SH-SY5Y (cell line): ENCODE results near the gene LRFN3.

Experiments
- GATA2 ChIP-seq: IDR thresholded peaks from 2 replicates; pipeline ENCODE4 v1.6.1; 2011; ENCODE audit warnings: mild to moderate bottlenecking, low read depth, low read length
- GATA3 ChIP-seq: IDR thresholded peaks from 2 replicates; pipeline ENCODE4 v1.6.1; 2011; ENCODE audit warnings: low read depth, mild to moderate bottlenecking, low read length, moderate library complexity

LRFN3 gene

GRCh38 chr19:35942235-35942634, 6.1 kb downstream of the LRFN3 start:
- TF ChIP-seq GATA2 (no peak), GATA3 (no peak)

GRCh38 chr19:35943321-35944301, 7.4 kb downstream of the LRFN3 start:
- TF ChIP-seq GATA2 (no peak), GATA3 (no peak)

- TF ChIP-seq GATA3 (no peak), GATA2 (no peak)
Observed at GRCh38 chr19:35944556-35944955, 8.4 kb downstream of the LRFN3 start.

- no peak for TF ChIP-seq GATA2
- TF ChIP-seq GATA3, result no peak
Observed at GRCh38 chr19:35945121-35945790, 9.1 kb downstream of the LRFN3 start.

GRCh38 chr19:35946203-35946602, 10.0 kb downstream of the LRFN3 start:
- TF ChIP-seq GATA3 (no peak), GATA2 (no peak)

- TF ChIP-seq GATA3, result no peak
- TF ChIP-seq GATA2, result no peak
Observed at GRCh38 chr19:35949131-35949530, 13.0 kb downstream of the LRFN3 start.

- TF ChIP-seq GATA3 (no peak), GATA2 (no peak)
Observed at GRCh38 chr19:35955881-35956634, 19.9 kb downstream of the LRFN3 start.

GRCh38 chr19:35958660-35959039, 22.5 kb downstream of the LRFN3 start:
- no peak for TF ChIP-seq GATA3

- no peak for TF ChIP-seq GATA3
- TF ChIP-seq GATA2, result no peak
Observed at GRCh38 chr19:35959040-35959967, 23.1 kb downstream of the LRFN3 start.

GRCh38 chr19:35959968-35960320, 23.8 kb downstream of the LRFN3 start:
- TF ChIP-seq GATA2 (no peak), GATA3 (no peak)

GRCh38 chr19:35960432-35960972, 24.3 kb downstream of the LRFN3 start:
- TF ChIP-seq GATA3, result no peak
- TF ChIP-seq GATA2, result no peak

GRCh38 chr19:35963514-35963913, 27.3 kb downstream of the LRFN3 start:
- TF ChIP-seq GATA2 (no peak), GATA3 (no peak)

GRCh38 chr19:35966771-35967170, 30.6 kb downstream of the LRFN3 start:
- TF ChIP-seq GATA3 (no peak), GATA2 (no peak)

- TF ChIP-seq GATA3 (no peak), GATA2 (no peak)
Observed at GRCh38 chr19:35973487-35973886, 37.3 kb downstream of the LRFN3 start.
